Cardiac muscle cell (in vitro differentiated cells and primary cell): ENCODE data around the gene DPYSL5. TPM values are rescaled to one million over a fixed set of nuclear protein-coding genes. Genes with fewer than 3 reads are reported as not detected.

Experiments
- DNase-seq, 2 donors: peaks; one replicate each; pipeline versions ENCODE4 v3.0.0 to v3.0.0-alpha.2; 2010 to 2017; ENCODE audit warnings: low read depth in 1 of 2, low spot score in 1 of 2
- H3K27ac ChIP-seq: fragments of 200-600 bp; sonication (generic); 2 replicates; pipeline ENCODE4 v1.5.1; 2016
- H3K27me3 ChIP-seq: fragments of 200-600 bp; sonication (generic); 2 replicates; pipeline ENCODE4 v1.6.0; 2016; ENCODE audit warnings: control low read depth
- H3K36me3 ChIP-seq: fragments of 200-600 bp; sonication (generic); 2 replicates; pipeline ENCODE4 v1.5.1; 2016; ENCODE audit warnings: control low read depth
- H3K4me1 ChIP-seq: fragments of 200-600 bp; sonication (generic); 2 replicates; pipeline ENCODE4 v1.8.1; 2017; ENCODE audit warnings: low read depth, mild to moderate bottlenecking, mixed run types
- H3K4me3 ChIP-seq: fragments of 200-600 bp; sonication (generic); 2 replicates; pipeline ENCODE4 v1.5.1; 2016; ENCODE audit warnings: mild to moderate bottlenecking
- H3K9me3 ChIP-seq: fragments of 200-600 bp; sonication (generic); 2 replicates; pipeline ENCODE4 v1.5.1; 2017; ENCODE audit warnings: low read depth, mild to moderate bottlenecking, control low read depth
- polyA plus RNA-seq: library from polyadenylated mRNA; unstranded; fragments of >200 nt; fragmentation: Nextera tagmentation; extraction: Ambion mirVana; gene quantifications from 2 replicates; pipeline ENCODE4 v1.2.1, GENCODE V29; 2016
- total RNA-seq: library from RNA; depleted of rRNA; stranded (reverse); fragments of >200 nt; gene quantifications from 2 replicates; pipeline ENCODE4 v1.2.3, GENCODE V29; 2016
- TF ChIP-seq, protein P1 (sequence below): IDR thresholded peaks from 2 replicates; pipeline ENCODE4 v1.5.1; 2012; ENCODE audit warnings: low read depth, mild to moderate bottlenecking, low read length

The DPYSL5 gene
- total and polyA plus RNA-seq, 2 experiments from 2014 or later: 4.1 to 5.6 TPM

DNA sequence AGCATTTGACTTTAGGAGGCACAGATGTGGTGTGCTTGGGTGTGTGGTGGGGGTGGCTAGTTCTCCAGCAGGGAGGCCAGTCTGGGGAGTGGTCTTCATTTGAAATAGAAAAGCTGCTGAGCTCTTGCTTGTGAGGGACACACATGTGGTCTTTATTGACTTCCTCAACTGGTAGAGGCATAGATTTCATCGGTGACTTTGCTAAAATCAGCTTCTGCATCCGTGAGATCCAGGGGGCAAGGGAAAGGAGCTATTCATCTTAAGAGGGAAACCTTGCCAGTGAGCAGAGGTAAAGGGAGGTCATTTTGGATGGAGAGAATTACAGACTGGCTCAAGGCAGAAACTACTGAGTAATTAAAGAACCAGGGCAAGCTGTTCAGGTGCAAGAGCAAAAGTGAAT lies 127.2 kb downstream of the DPYSL5 start:
- Histone ChIP-seq H3K27me3 (no peaks in the 10 kb centered on the region), H3K4me1 (peaks cover 78% of the 10 kb centered on the region), H3K36me3 (no peaks in the 10 kb centered on the region), H3K9me3 (no peaks in the 10 kb centered on the region), H3K4me3 (peak overlapping the region; percentile 5), H3K27ac (peak overlapping the region; percentile 58)
- no peak for DNase-seq
- TF ChIP-seq, protein P1, sequence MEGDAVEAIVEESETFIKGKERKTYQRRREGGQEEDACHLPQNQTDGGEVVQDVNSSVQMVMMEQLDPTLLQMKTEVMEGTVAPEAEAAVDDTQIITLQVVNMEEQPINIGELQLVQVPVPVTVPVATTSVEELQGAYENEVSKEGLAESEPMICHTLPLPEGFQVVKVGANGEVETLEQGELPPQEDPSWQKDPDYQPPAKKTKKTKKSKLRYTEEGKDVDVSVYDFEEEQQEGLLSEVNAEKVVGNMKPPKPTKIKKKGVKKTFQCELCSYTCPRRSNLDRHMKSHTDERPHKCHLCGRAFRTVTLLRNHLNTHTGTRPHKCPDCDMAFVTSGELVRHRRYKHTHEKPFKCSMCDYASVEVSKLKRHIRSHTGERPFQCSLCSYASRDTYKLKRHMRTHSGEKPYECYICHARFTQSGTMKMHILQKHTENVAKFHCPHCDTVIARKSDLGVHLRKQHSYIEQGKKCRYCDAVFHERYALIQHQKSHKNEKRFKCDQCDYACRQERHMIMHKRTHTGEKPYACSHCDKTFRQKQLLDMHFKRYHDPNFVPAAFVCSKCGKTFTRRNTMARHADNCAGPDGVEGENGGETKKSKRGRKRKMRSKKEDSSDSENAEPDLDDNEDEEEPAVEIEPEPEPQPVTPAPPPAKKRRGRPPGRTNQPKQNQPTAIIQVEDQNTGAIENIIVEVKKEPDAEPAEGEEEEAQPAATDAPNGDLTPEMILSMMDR: no peak

GRCh38 chr2:26975656-26976055 lies 127.7 kb downstream of the DPYSL5 start:
- no peaks in the 10 kb centered on the region for H3K27me3 ChIP-seq
- H3K9me3 ChIP-seq: no peaks in the 10 kb centered on the region
- TF ChIP-seq, protein P1: no peak
- H3K4me1 ChIP-seq: peaks cover 78% of the 10 kb centered on the region
- peak in 1 of 2 donors; percentile 57 for DNase-seq
- no peaks in the 10 kb centered on the region for H3K36me3 ChIP-seq
- peak overlapping the region; percentile 58 for H3K27ac ChIP-seq
- H3K4me3 ChIP-seq: no peak overlapping the region

DNA sequence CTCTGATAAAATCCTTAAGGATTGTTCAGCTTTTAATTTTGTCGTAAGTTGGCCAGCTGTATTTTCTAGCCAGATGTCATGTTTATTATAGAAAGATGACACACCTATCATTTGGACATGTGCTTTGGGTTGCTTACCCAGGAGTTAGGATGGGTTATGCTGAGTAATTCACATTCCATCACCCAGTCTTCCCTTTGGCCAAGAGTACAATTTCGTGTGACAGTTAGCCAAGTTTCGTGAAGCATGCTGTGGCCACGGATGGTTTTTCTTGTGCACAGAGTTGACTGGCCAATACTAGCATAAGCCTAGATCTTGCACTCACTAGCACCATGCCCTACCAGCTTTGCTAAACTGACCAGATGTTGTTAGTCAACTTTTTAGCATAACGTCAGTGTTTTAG lies 128.3 kb downstream of the DPYSL5 start:
- Histone ChIP-seq H3K9me3 (no peaks in the 10 kb centered on the region), H3K27me3 (no peaks in the 10 kb centered on the region), H3K27ac (peak overlapping the region; percentile 58), H3K4me3 (no peak overlapping the region), H3K4me1 (peaks cover 78% of the 10 kb centered on the region), H3K36me3 (no peaks in the 10 kb centered on the region)
- peak in 1 of 2 donors; percentile 28 for DNase-seq
- TF ChIP-seq, protein P1: no peak

DNA sequence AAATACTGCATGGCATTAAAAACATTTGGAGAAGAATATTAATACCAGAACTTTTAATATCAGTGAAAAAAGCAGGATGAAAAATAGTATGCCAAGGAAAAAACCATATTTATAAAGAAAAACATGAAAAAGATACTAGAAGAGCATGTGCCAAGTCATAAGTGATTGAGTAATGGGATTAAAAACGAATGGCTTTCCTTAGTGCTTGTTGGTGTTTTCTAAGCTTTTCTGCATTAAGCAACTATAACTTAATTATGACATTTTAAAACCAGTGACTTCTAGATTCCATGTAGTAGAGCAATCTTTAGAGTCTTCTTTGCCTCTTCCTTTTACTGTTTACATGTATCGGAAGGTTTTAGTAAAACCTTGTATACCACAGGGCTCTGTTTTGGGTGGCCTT lies 129.1 kb downstream of the DPYSL5 start:
- TF ChIP-seq, protein P1: no peak

GRCh38 chr2:26978061-26978596 lies 130.2 kb downstream of the DPYSL5 start:
- no peaks in the 10 kb centered on the region for H3K27me3 ChIP-seq
- H3K4me3 ChIP-seq: no peak overlapping the region
- DNase-seq: peak in 1 of 2 donors; percentile 64
- H3K36me3 ChIP-seq: no peaks in the 10 kb centered on the region
- peak overlapping the region; percentile 82 for H3K27ac ChIP-seq
- no peaks in the 10 kb centered on the region for H3K9me3 ChIP-seq
- TF ChIP-seq, protein P1: no peak
- peaks cover 67% of the 10 kb centered on the region for H3K4me1 ChIP-seq

More for the DNA sequence above, 129.1 kb downstream of the DPYSL5 start:
- H3K36me3 ChIP-seq: no peaks in the 10 kb centered on the region
- no peaks in the 10 kb centered on the region for H3K27me3 ChIP-seq
- no peak overlapping the region for H3K4me3 ChIP-seq
- peaks cover 76% of the 10 kb centered on the region for H3K4me1 ChIP-seq
- H3K27ac ChIP-seq: peak overlapping the region; percentile 82
- DNase-seq: no peak
- no peaks in the 10 kb centered on the region for H3K9me3 ChIP-seq

DNA sequence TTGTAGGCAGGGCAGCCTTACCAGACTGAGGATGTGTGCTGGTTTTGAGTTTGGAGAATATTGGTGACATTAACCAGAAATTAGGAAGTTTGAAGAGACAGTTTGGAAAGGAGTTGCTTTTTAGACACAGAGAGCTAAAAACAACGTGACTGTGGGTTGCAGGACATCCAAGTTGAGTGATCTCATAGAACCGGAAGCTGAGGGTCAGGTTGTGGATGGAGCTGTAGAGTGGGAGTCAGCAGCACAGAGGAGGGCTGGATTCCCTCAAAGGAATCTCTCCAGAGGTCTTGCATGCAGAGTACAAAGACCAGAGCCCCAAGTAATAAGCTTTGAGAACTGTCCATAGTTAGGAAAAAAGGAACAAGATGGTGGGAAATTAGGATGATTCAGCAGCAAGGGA lies 131.8 kb downstream of the DPYSL5 start:
- H3K4me1 ChIP-seq: peaks cover 56% of the 10 kb centered on the region
- H3K9me3 ChIP-seq: no peaks in the 10 kb centered on the region
- H3K27ac ChIP-seq: no peak overlapping the region
- H3K36me3 ChIP-seq: no peaks in the 10 kb centered on the region
- DNase-seq: peak in 1 of 2 donors; percentile 77
- H3K4me3 ChIP-seq: no peak overlapping the region
- TF ChIP-seq, protein P1: no peak
- H3K27me3 ChIP-seq: no peaks in the 10 kb centered on the region
